BE2C (cell line): ENCODE results near the gene SVOPL.

Experiments used
- DNase-seq: peaks from one replicate; pipeline ENCODE4 v3.0.0-alpha.2; 2020
- H3K27me3 ChIP-seq: fragments of 250-450 bp; sonication (Bioruptor Pico); 2 replicates; pipeline ENCODE4 v1.5.1; 2020; ENCODE audit warnings: mild to moderate bottlenecking
- H3K36me3 ChIP-seq: fragments of 250-450 bp; sonication (Bioruptor Pico); 2 replicates; pipeline ENCODE4 v1.5.1; 2020; ENCODE audit warnings: mild to moderate bottlenecking
- H3K4me1 ChIP-seq: fragments of 250-450 bp; sonication (Bioruptor Pico); 2 replicates; pipeline ENCODE4 v1.5.1; 2020
- H3K4me3 ChIP-seq: 2 replicates; pipeline ENCODE4 v1.5.1; 2011; ENCODE audit warnings: low read depth, low read length
- H3K9me3 ChIP-seq: fragments of 250-450 bp; sonication (Bioruptor Pico); 2 replicates; pipeline ENCODE4 v1.5.1; 2020
- CTCF ChIP-seq: IDR thresholded peaks from 2 replicates; pipeline ENCODE4 v1.5.1; 2012; ENCODE audit warnings: mild to moderate bottlenecking, low read depth, low read length

SVOPL gene

GRCh38 chr7:138546829-138547228 lies 154.3 kb downstream of the SVOPL start:
- Histone ChIP-seq H3K36me3 (peaks cover 68% of the 10 kb centered on the region), H3K4me3 (no peak overlapping the region), H3K4me1 (no peaks in the 10 kb centered on the region), H3K9me3 (no peaks in the 10 kb centered on the region), H3K27me3 (no peaks in the 10 kb centered on the region)
- DNase-seq: no peak
- TF ChIP-seq CTCF: no peak

GRCh38 chr7:138546064-138546619 lies 155.0 kb downstream of the SVOPL start:
- Histone ChIP-seq H3K4me3 (no peak overlapping the region), H3K36me3 (peaks cover 66% of the 10 kb centered on the region), H3K27me3 (no peaks in the 10 kb centered on the region), H3K9me3 (no peaks in the 10 kb centered on the region), H3K4me1 (no peaks in the 10 kb centered on the region)
- DNase-seq: no peak
- no peak for TF ChIP-seq CTCF

- H3K4me1 ChIP-seq: no peaks in the 10 kb centered on the region
- peaks cover 62% of the 10 kb centered on the region for H3K36me3 ChIP-seq
- no peaks in the 10 kb centered on the region for H3K27me3 ChIP-seq
- TF ChIP-seq CTCF: no peak
- no peak overlapping the region for H3K4me3 ChIP-seq
- no peaks in the 10 kb centered on the region for H3K9me3 ChIP-seq
- no peak for DNase-seq
Measured at GRCh38 chr7:138545123-138545522, 156.0 kb downstream of the SVOPL start.
